HEK293 (cell line): ENCODE results near the gene C1orf167.

Experiments used
- CTCF ChIA-PET: fragments of 350-600 bp; formaldehyde crosslinking; extraction: SDS; loops from one replicate; lab custom pipeline; 2021; ENCODE audit warnings: antibody characterized with exemption; lab: Yijun Ruan, JAX
- POLR2A ChIA-PET: fragments of 300-600 bp; formaldehyde crosslinking; extraction: SDS; loops from one replicate; lab custom pipeline; 2020; ENCODE audit warnings: antibody characterized with exemption, inconsistent platforms; lab: Yijun Ruan, JAX
- H3K27ac ChIP-seq: fragments of 200-500 bp; sonication (Bioruptor generic); 2 replicates; pipeline ENCODE4 v1.5.1; 2014; ENCODE audit warnings: low read depth, low read length, control low read depth, inconsistent platforms; ENCODE audit errors: extremely low read depth
- H3K36me3 ChIP-seq, 2 experiments: fragments of 200-500 bp in 1 of 2; sonication (Bioruptor generic) in 1 of 2; 1 replicate in 1 of 2; 2 replicates in 1 of 2; pipeline ENCODE4 v1.5.1; 2014 to 2017; ENCODE audit warnings: inconsistent platforms in 2 of 2, low read length in 2 of 2; ENCODE audit not compliant: control insufficient read depth in 2 of 2, insufficient read depth in 1 of 2
- H3K4me1 ChIP-seq: fragments of 200-500 bp; sonication (Bioruptor generic); 2 replicates; pipeline ENCODE4 v1.5.1; 2014; ENCODE audit warnings: mild to moderate bottlenecking, low read length, inconsistent platforms; ENCODE audit not compliant: control insufficient read depth, insufficient read depth
- H3K4me3 ChIP-seq: 2 replicates; pipeline ENCODE4 v1.5.1; 2011; ENCODE audit warnings: low read depth, mild to moderate bottlenecking, control low read depth, low read length, moderate library complexity
- H3K9me3 ChIP-seq: fragments of 200-500 bp; sonication (Bioruptor generic); 2 replicates; pipeline ENCODE4 v1.5.1; 2014; ENCODE audit warnings: low read depth, low read length, inconsistent platforms; ENCODE audit not compliant: control insufficient read depth, insufficient read depth
- CTCF ChIP-seq: fragments of 450-650 bp; formaldehyde crosslinking; IDR thresholded peaks from 2 replicates; pipeline ENCODE4 v1.5.1; 2016; ENCODE audit warnings: missing biosample characterization, missing genetic modification characterization
- GLIS2 ChIP-seq: fragments of 450-650 bp; formaldehyde crosslinking; IDR thresholded peaks from 2 replicates; pipeline ENCODE4 v1.5.1; 2016; ENCODE audit warnings: missing biosample characterization, missing genetic modification characterization
- PATZ1 ChIP-seq: fragments of 450-650 bp; formaldehyde crosslinking; IDR thresholded peaks from 2 replicates; pipeline ENCODE4 v1.5.1; 2016; ENCODE audit warnings: missing biosample characterization, missing genetic modification characterization
- REPIN1 ChIP-seq: fragments of 450-650 bp; formaldehyde crosslinking; IDR thresholded peaks from 2 replicates; pipeline ENCODE4 v1.5.1; 2017; ENCODE audit warnings: missing biosample characterization, missing genetic modification characterization, low read depth
- SCRT1 ChIP-seq: fragments of 450-650 bp; formaldehyde crosslinking; IDR thresholded peaks from 2 replicates; pipeline ENCODE4 v1.5.1; 2016; ENCODE audit warnings: missing biosample characterization, missing genetic modification characterization, borderline replicate concordance
- SP7 ChIP-seq: fragments of 450-650 bp; formaldehyde crosslinking; IDR thresholded peaks from 2 replicates; pipeline ENCODE4 v1.5.1; 2016; ENCODE audit warnings: missing biosample characterization, missing genetic modification characterization
- ZBTB48 ChIP-seq: fragments of 450-650 bp; formaldehyde crosslinking; IDR thresholded peaks from 2 replicates; pipeline ENCODE4 v1.5.1; 2016; ENCODE audit warnings: missing biosample characterization, missing genetic modification characterization
- ZNF10 ChIP-seq: fragments of 450-650 bp; formaldehyde crosslinking; IDR thresholded peaks from 2 replicates; pipeline ENCODE4 v1.5.1; 2017; ENCODE audit warnings: missing biosample characterization, missing genetic modification characterization
- ZNF174 ChIP-seq: fragments of 450-650 bp; formaldehyde crosslinking; IDR thresholded peaks from 2 replicates; pipeline ENCODE4 v1.5.0; 2017; ENCODE audit warnings: missing biosample characterization, mild to moderate bottlenecking, missing genetic modification characterization
- ZNF2 ChIP-seq: fragments of 450-650 bp; formaldehyde crosslinking; IDR thresholded peaks from 2 replicates; pipeline ENCODE4 v1.5.1; 2016; ENCODE audit warnings: missing biosample characterization, missing genetic modification characterization
- ZNF341 ChIP-seq: fragments of 450-650 bp; formaldehyde crosslinking; IDR thresholded peaks from 2 replicates; pipeline ENCODE4; 2016; ENCODE audit warnings: low read depth, missing biosample characterization, missing genetic modification characterization
- ZNF426 ChIP-seq: fragments of 450-650 bp; formaldehyde crosslinking; IDR thresholded peaks from 2 replicates; pipeline ENCODE4 v1.5.1; 2017; ENCODE audit warnings: missing biosample characterization, missing genetic modification characterization, mild to moderate bottlenecking, inconsistent platforms, moderate library complexity
- ZNF529 ChIP-seq: fragments of 450-650 bp; formaldehyde crosslinking; IDR thresholded peaks from 2 replicates; pipeline ENCODE4 v1.5.1; 2017; ENCODE audit warnings: missing genetic modification characterization, missing biosample characterization; ENCODE audit not compliant: insufficient replicate concordance
- ZNF623 ChIP-seq: fragments of 450-650 bp; formaldehyde crosslinking; IDR thresholded peaks from 2 replicates; pipeline ENCODE4 v1.5.1; 2016; ENCODE audit warnings: missing biosample characterization, missing genetic modification characterization
- ZNF624 ChIP-seq: fragments of 450-650 bp; formaldehyde crosslinking; IDR thresholded peaks from 2 replicates; pipeline ENCODE4 v1.5.1; 2017; ENCODE audit warnings: missing biosample characterization, missing genetic modification characterization
- ZNF658 ChIP-seq: fragments of 450-650 bp; formaldehyde crosslinking; IDR thresholded peaks from 2 replicates; pipeline ENCODE4; 2016; ENCODE audit warnings: missing biosample characterization, missing genetic modification characterization
- ZNF707 ChIP-seq: fragments of 450-650 bp; formaldehyde crosslinking; IDR thresholded peaks from 2 replicates; pipeline ENCODE4 v1.5.1; 2016; ENCODE audit warnings: missing biosample characterization, missing genetic modification characterization
- ZNF768 ChIP-seq: fragments of 450-650 bp; formaldehyde crosslinking; IDR thresholded peaks from 2 replicates; pipeline ENCODE4 v1.5.1; 2018; ENCODE audit warnings: missing biosample characterization, mild to moderate bottlenecking, missing genetic modification characterization
- ZNF785 ChIP-seq: fragments of 450-650 bp; formaldehyde crosslinking; IDR thresholded peaks from 2 replicates; pipeline ENCODE4 v1.5.1; 2016; ENCODE audit warnings: missing biosample characterization, missing genetic modification characterization
- TF ChIP-seq, protein P1 (sequence below): fragments of 450-650 bp; formaldehyde crosslinking; IDR thresholded peaks from 2 replicates; pipeline ENCODE4 v1.5.1; 2016; ENCODE audit warnings: missing biosample characterization, missing genetic modification characterization
- TF ChIP-seq, protein P2 (sequence below): fragments of 450-650 bp; formaldehyde crosslinking; IDR thresholded peaks from 2 replicates; pipeline ENCODE4 v1.5.1; 2016; ENCODE audit warnings: missing biosample characterization, missing genetic modification characterization

Gene C1orf167

DNA sequence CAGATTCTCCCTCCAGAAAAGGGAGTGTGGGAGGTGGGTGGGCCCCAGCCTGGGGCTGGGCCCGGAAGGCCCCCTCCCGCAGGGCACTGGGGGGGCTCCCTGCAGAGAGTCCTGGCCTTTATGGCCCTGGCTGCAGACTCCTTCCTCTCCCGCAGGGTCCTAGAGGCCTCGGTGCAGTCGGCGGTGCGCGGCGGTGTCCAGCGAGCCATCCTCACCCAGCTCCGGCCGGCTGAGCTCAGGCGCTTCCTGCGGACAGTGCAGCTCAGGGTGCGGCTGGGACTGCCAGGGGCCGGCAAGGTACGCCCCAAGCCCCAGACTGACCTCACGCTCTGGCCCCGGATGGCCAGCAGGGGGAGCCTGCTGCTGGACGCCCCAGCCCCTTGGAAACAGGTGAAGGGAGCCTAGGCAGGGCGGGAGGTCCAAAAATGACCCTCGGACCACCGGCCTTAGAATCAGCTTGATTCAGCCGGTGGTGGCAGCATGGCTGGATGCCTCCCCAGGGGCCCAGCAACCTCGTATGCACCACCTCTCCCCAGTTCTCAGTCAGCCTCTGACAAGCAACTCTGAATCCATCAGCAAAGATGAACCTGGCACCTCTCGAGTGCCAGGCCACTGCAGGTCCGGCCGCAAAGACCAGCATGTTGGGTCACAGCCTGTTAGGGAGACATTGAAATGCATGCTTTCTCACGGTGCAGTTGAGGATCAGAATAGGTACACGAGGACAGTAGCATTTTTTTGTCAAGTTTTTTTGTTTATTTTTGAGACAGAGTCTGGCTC lies 23.2 kb downstream of the C1orf167 start:
- ChIA-PET CTCF (interaction anchor here (0.6 to 2.5 kb wide), 19 partner anchors 9 to 554 kb away, joined by 3 to 14 read pairs (median 4); no protein-coding TSS in a partner anchor), POLR2A (no interaction called here)
- TF ChIP-seq ZNF426 (tag by site-specific recombination) = no peak
- peak; percentile 47; the same call in 1 of the 2 replicates for TF ChIP-seq ZBTB48
- no peak for TF ChIP-seq ZNF785 (tag by site-specific recombination)
- 0 out of 2 replicates have a peak, but pooled peaks have one; percentile 13 for TF ChIP-seq SCRT1 (tag by site-specific recombination)
- TF ChIP-seq ZNF174 = no peak
- TF ChIP-seq ZNF2 = peak; percentile 59
- TF ChIP-seq ZNF10 = peak; percentile 71
- TF ChIP-seq GLIS2 (tag by site-specific recombination) = peak; percentile 62; the same call in 1 of the 2 replicates
- TF ChIP-seq, protein P1, sequence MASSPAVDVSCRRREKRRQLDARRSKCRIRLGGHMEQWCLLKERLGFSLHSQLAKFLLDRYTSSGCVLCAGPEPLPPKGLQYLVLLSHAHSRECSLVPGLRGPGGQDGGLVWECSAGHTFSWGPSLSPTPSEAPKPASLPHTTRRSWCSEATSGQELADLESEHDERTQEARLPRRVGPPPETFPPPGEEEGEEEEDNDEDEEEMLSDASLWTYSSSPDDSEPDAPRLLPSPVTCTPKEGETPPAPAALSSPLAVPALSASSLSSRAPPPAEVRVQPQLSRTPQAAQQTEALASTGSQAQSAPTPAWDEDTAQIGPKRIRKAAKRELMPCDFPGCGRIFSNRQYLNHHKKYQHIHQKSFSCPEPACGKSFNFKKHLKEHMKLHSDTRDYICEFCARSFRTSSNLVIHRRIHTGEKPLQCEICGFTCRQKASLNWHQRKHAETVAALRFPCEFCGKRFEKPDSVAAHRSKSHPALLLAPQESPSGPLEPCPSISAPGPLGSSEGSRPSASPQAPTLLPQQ = 0 out of 2 replicates have a peak, but pooled peaks have one; percentile 17
- TF ChIP-seq CTCF = peak; percentile 72
- TF ChIP-seq ZNF658 (tag by site-specific recombination) = no peak
- TF ChIP-seq ZNF768 = no peak
- TF ChIP-seq, protein P2, sequence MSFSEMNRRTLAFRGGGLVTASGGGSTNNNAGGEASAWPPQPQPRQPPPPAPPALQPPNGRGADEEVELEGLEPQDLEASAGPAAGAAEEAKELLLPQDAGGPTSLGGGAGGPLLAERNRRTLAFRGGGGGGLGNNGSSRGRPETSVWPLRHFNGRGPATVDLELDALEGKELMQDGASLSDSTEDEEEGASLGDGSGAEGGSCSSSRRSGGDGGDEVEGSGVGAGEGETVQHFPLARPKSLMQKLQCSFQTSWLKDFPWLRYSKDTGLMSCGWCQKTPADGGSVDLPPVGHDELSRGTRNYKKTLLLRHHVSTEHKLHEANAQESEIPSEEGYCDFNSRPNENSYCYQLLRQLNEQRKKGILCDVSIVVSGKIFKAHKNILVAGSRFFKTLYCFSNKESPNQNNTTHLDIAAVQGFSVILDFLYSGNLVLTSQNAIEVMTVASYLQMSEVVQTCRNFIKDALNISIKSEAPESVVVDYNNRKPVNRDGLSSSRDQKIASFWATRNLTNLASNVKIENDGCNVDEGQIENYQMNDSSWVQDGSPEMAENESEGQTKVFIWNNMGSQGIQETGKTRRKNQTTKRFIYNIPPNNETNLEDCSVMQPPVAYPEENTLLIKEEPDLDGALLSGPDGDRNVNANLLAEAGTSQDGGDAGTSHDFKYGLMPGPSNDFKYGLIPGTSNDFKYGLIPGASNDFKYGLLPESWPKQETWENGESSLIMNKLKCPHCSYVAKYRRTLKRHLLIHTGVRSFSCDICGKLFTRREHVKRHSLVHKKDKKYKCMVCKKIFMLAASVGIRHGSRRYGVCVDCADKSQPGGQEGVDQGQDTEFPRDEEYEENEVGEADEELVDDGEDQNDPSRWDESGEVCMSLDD (tag by site-specific recombination) = no peak
- TF ChIP-seq ZNF624 (tag by site-specific recombination) = no peak
- H3K27ac ChIP-seq = no peak overlapping the region
- no peak overlapping the region for H3K4me3 ChIP-seq
- H3K9me3 ChIP-seq = no peaks in the 10 kb centered on the region
- H3K36me3 ChIP-seq = peaks cover 0 to 9% of the 10 kb centered on the region in 2 experiments; a peak in 1 of 3 replicates
- H3K4me1 ChIP-seq = no peaks in the 10 kb centered on the region

GRCh38 chr1:11786168-11786567 lies 24.2 kb downstream of the C1orf167 start:
- POLR2A ChIA-PET = interaction anchor here (0.7 kb wide), 2 partner anchors 17 to 143 kb away, joined by 3 read pairs; no protein-coding TSS in a partner anchor
- H3K27ac ChIP-seq = no peak overlapping the region

More at GRCh38 chr1:11786168-11786567, 24.2 kb downstream of the C1orf167 start:
- Histone ChIP-seq H3K4me1 (no peaks in the 10 kb centered on the region), H3K36me3 (peaks cover 0 to 16% of the 10 kb centered on the region in 2 experiments; a peak in 1 of 3 replicates), H3K9me3 (no peaks in the 10 kb centered on the region), H3K4me3 (no peak overlapping the region)
- TF ChIP-seq SP7 (tag by site-specific recombination) = no peak
- no peak for TF ChIP-seq PATZ1 (tag by site-specific recombination)
- TF ChIP-seq ZNF707 (tag by site-specific recombination) = no peak
- TF ChIP-seq REPIN1 (tag by site-specific recombination) = no peak
- TF ChIP-seq ZNF529 (tag by site-specific recombination) = no peak
- TF ChIP-seq ZNF341 (tag by site-specific recombination) = no peak
- TF ChIP-seq ZNF623 (tag by site-specific recombination) = no peak
- CTCF ChIA-PET = interaction anchor here (0.6 to 2.5 kb wide), 17 partner anchors 10 to 756 kb away, joined by 3 to 14 read pairs (median 4); no protein-coding TSS in a partner anchor
